Calu3 (cell line): ENCODE data around the gene IRX3. TPM values are rescaled to one million over a fixed set of nuclear protein-coding genes. Genes with fewer than 3 reads are reported as not detected.

ENCODE experiments used
- BruUV-seq: library from RNA; stranded (reverse); fragments of 400-500 nt; replicated peaks from 2 replicates; lab custom pipeline; 2021; lab: Mats Ljungman, UMichigan
- CTCF ChIA-PET: fragments of 300-600 bp; sonication (Branson Sonifier 250); formaldehyde crosslinking; loops from one replicate; lab custom pipeline; 2022; ENCODE audit warnings: antibody characterized with exemption; lab: Charles Lee
- DNase-seq: peaks from one replicate; pipeline ENCODE4 v3.0.0; 2022
- H3K27ac Mint-ChIP-seq: one replicate; pipeline ENCODE4 v1.8.0; 2022; ENCODE audit warnings: mixed read lengths; ENCODE audit not compliant: unreplicated experiment
- H3K27me3 Mint-ChIP-seq: one replicate; pipeline ENCODE4 v1.8.0; 2022; ENCODE audit warnings: mixed read lengths; ENCODE audit not compliant: unreplicated experiment
- H3K36me3 Mint-ChIP-seq: one replicate; pipeline ENCODE4 v1.8.0; 2022; ENCODE audit warnings: mild to moderate bottlenecking, moderate library complexity, mixed read lengths; ENCODE audit not compliant: insufficient read depth, unreplicated experiment
- H3K4me1 Mint-ChIP-seq: one replicate; pipeline ENCODE4 v1.8.0; 2022; ENCODE audit warnings: mild to moderate bottlenecking, low read depth, mixed read lengths; ENCODE audit not compliant: unreplicated experiment
- H3K4me3 Mint-ChIP-seq: one replicate; pipeline ENCODE4 v1.8.0; 2022; ENCODE audit warnings: mild to moderate bottlenecking, low read depth, moderate library complexity, mixed read lengths; ENCODE audit not compliant: unreplicated experiment
- H3K9me3 Mint-ChIP-seq: one replicate; pipeline ENCODE4 v1.8.0; 2022; ENCODE audit warnings: low read depth, mixed read lengths; ENCODE audit not compliant: unreplicated experiment
- intact Hi-C: fragments of 100-400 bp; cut with micrococcal nuclease; formaldehyde crosslinking; loops from one replicate; pipeline ENCODE4 v1.10.0; 2022; ENCODE audit not compliant: unreplicated experiment
- total RNA-seq: library from RNA; stranded (reverse); gene quantifications from 2 replicates; pipeline ENCODE4 v1.2.3, GENCODE V29; 2022
- TF ChIP-seq, protein P1 (sequence below): fragments of 200-600 bp; IDR thresholded peaks from one replicate; pipeline ENCODE4 v1.8.0; 2022; ENCODE audit warnings: antibody characterized with exemption; ENCODE audit not compliant: unreplicated experiment

IRX3 gene
- total RNA-seq, 1 experiment from 2014 or later = 5.7 TPM

GRCh38 chr16:54320697-54321340, 34.2 kb upstream of the IRX3 start:
- no TSS peak for BruUV-seq

GRCh38 chr16:54318941-54319340, 32.4 kb upstream of the IRX3 start:
- TF ChIP-seq, protein P1, sequence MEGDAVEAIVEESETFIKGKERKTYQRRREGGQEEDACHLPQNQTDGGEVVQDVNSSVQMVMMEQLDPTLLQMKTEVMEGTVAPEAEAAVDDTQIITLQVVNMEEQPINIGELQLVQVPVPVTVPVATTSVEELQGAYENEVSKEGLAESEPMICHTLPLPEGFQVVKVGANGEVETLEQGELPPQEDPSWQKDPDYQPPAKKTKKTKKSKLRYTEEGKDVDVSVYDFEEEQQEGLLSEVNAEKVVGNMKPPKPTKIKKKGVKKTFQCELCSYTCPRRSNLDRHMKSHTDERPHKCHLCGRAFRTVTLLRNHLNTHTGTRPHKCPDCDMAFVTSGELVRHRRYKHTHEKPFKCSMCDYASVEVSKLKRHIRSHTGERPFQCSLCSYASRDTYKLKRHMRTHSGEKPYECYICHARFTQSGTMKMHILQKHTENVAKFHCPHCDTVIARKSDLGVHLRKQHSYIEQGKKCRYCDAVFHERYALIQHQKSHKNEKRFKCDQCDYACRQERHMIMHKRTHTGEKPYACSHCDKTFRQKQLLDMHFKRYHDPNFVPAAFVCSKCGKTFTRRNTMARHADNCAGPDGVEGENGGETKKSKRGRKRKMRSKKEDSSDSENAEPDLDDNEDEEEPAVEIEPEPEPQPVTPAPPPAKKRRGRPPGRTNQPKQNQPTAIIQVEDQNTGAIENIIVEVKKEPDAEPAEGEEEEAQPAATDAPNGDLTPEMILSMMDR = no peak
- Mint-ChIP-seq H3K4me1 (no peaks in the 10 kb centered on the region), H3K27ac (no peak overlapping the region), H3K27me3 (peaks cover 95% of the 10 kb centered on the region), H3K36me3 (no peaks in the 10 kb centered on the region), H3K9me3 (no peaks in the 10 kb centered on the region), H3K4me3 (no peak overlapping the region)
- no peak for DNase-seq
- CTCF ChIA-PET = no interaction called here
- intact Hi-C loops = no loop called here
- BruUV-seq = no TSS peak

More at GRCh38 chr16:54320697-54321340, 34.2 kb upstream of the IRX3 start:
- H3K36me3 Mint-ChIP-seq = no peaks in the 10 kb centered on the region
- peaks cover 87% of the 10 kb centered on the region for H3K27me3 Mint-ChIP-seq
- TF ChIP-seq, protein P1 = no peak
- no peak for DNase-seq
- no peak overlapping the region for H3K4me3 Mint-ChIP-seq
- H3K9me3 Mint-ChIP-seq = no peaks in the 10 kb centered on the region
- no peak overlapping the region for H3K27ac Mint-ChIP-seq
- CTCF ChIA-PET = no interaction called here
- intact Hi-C loops = no loop called here
- no peaks in the 10 kb centered on the region for H3K4me1 Mint-ChIP-seq

GRCh38 chr16:54317101-54317611, 30.6 kb upstream of the IRX3 start:
- no TSS peak for BruUV-seq
- intact Hi-C loops = no loop called here
- DNase-seq = no peak
- Mint-ChIP-seq H3K36me3 (no peaks in the 10 kb centered on the region), H3K27ac (no peak overlapping the region), H3K9me3 (no peaks in the 10 kb centered on the region), H3K27me3 (peaks cover 91% of the 10 kb centered on the region), H3K4me1 (no peaks in the 10 kb centered on the region), H3K4me3 (no peak overlapping the region)
- CTCF ChIA-PET = no interaction called here
- TF ChIP-seq, protein P1 = no peak

DNA sequence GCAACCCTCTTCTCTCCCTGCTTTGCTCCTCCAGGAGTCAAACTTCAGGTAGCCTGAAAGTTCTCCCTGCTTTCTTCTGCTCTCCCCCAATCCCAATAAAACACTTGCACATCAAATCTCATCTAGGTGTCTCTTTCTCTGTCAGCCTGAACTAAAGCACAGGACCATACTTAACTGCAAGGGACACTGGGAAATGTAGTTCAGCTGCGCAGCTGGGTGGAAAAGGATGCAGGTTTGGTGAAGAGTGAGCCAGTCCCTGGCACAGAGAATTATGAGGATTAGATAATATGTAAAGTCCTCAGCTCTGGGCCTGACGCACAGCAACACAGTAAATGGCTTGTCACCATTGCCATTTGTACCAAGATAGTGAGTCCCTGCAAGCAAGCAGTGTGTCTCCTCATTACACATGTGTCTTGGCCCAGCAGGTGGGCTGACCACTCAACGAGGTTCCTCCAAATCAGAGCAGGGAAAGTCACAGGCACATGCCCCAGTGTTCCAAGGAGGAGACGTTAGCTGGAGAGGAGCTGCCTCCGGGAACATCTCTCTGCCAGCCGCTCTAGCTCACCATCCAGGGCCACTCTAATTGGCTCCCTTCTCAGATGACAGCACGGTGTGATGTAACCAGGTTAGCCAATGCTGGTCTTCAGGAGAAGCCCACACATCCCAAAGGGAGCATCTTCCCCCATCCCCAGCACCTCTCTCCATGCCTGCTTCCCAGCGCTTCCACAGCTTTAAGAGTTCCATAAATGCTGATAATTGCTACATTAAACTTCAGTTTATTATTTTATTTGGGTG, 29.7 kb upstream of the IRX3 start:
- Mint-ChIP-seq H3K4me1 (no peaks in the 10 kb centered on the region), H3K36me3 (no peaks in the 10 kb centered on the region), H3K9me3 (no peaks in the 10 kb centered on the region), H3K4me3 (no peak overlapping the region), H3K27ac (no peak overlapping the region), H3K27me3 (peaks cover 91% of the 10 kb centered on the region)
- TF ChIP-seq, protein P1 = no peak
- CTCF ChIA-PET = no interaction called here
- DNase-seq = no peak
- BruUV-seq = no TSS peak
- intact Hi-C loops = no loop called here
